ENCODE measurements around the gene ACE2.

GRCh38 chrX:15598026-15598425, 2.7 kb downstream of the ACE2 start:
- TF ChIP-seq REST (IDR thresholded peaks at IDR 0.05; ENCODE audit: insufficient read depth in 1 of 2, low read depth in 2 of 2, low read length in 2 of 2) (no peak), POLR2AphosphoS5 (IDR thresholded peaks at IDR 0.05; ENCODE audit: low read depth, low read length) (no peak)
